T-helper 9 cell (primary cell): ENCODE measurements around the gene GLCE.
A peak's percentile ranks its signal among the peaks of the same experiment; 100 is the strongest.
"Not testable (repeated sequence)": the region's sequence is repeated elsewhere in the genome, so short reads cannot be mapped to it uniquely, and the experiment has no call there.

Source experiments
- DNase-seq: peaks from one replicate; pipeline ENCODE4 v3.0.0-alpha.2; 2020

The GLCE gene

DNA sequence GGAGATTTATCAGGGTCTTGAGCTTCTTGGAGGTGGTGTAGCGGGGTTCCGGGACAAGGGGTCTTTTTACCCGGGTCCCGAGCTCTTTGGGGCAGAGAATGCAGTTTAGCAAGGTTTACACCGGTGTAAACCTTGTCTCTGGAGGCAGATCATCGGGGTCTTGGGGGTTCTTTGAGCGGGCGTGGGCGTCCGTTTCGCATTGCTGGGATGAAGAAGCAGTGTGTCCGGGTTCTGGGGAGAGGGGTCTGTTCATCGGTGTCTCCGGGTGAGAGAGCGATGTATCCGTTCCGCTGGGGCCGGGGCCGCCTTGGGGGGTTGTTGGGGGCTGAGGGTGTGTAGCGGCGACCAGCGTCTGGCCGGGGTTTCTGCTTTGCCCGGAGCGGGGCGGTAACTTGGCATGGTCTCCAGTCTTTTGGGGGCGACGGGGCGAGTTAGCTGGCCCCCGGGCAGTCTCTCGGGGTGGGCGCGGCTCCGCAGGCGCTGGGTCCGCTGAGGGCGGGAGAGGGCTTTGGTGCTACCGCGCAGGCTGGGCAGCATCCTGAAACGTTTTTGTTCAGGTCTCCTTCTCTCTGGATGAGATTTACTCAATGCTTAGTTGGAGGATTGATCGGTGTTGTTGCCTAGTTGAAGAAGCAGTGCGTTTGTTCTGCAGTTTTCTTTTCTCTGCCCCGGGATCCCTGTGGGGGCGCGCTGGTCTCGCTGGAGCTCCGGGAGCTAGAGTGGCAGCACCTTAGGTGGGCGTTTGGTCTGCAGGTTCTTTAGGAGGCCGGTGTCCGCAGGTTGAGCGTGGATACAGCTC, 843 bp downstream of the GLCE start:
- peak; percentile 11 for DNase-seq

DNA sequence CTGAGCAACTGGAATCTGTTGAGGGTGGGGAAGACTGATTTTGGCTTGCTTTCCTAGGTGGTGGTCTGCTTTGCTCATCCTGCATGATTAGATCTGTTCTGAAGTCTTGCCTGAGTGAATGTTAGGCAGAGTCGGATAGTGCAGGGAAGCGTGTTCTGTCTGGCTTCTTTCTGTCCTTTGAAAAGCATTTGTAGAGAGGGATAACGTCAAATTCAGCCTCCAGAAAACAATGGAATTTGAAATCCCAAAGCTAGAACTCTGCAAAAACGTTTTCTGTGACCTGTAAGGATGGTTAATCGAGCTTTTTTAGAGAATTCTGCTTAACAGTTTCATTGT, 1.4 kb downstream of the GLCE start:
- DNase-seq, result no peak

DNA sequence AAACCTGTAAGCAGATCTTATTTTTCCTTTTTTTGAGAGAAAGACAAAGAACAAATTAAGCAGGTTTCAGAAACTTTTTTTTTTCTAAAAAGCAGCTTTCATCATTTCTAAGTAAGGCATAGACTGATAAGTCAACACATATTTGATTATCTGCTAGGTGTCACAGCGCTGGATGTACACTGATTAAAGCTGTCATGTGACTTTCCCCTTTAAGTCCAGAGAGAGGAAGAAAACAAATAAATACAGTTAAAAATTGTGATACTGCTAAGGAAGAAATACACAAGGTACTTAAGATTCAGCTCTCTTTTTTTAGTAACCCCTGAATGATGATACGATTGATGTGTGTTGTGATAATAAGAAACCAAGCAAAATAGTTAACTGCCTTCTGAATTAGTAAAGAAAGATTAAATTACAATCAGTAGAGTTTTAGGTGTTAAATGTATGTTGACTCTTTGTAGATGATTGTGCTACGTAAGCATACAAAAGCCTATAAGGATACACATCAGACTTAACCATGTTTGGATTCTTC, 2.8 kb downstream of the GLCE start:
- DNase-seq, result no peak

DNA sequence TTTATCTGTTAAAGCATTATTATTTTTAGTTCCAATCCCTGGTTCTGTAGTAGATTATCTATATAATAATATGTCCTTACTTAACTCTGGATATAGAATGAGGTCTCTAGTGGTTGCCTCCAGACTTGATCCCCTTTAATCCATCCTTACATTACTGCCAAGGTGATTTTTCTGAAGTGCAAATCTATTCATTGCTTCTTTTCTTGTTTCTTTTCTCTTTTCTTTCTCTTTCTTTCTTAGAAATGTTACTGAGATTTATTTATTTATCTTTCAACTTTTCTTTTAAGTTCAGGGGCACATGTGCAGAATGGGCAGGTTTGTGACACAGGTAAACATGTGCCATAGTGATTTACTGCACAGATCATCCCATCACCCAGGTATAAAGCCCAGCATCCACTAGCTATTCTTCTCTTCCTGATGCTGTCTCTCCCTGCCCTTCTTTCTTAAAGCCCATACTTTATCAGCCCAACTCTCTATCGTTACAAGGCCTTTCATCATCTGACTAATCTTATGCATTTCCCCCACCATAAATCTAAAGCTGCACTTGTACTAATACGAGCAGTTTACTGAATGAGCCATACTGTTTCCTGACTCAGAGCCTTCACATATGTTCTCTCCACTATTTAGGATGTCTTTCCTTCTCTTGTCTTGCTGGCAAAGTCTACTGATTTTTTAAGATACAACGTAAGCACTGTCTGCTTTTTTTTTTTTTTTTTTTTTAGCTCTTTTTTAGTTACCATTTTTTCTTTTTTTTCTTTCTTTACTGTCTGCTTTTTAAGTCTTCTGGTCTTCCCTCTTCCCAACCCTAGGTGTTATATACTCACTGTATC, 4.6 kb downstream of the GLCE start:
- no peak for DNase-seq

DNA sequence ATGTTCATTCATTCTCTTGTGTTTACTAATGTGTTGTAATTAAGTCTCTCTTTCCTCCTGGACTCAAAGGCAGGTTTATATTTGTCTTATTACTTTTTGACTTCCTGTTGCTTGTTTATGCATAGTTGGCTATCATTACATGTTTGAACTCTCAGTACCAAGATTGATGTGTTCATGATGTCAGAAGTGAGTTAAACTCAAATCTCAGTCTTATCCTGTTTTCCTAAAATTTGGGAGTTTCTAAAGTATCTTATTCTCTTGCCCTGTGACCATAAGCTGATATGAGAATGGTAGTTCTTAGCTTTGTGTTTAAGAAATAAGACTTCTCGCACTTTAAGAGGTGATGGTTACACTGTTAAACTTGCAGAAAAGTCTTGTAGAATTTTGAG, 5.2 kb downstream of the GLCE start:
- DNase-seq, result no peak

DNA sequence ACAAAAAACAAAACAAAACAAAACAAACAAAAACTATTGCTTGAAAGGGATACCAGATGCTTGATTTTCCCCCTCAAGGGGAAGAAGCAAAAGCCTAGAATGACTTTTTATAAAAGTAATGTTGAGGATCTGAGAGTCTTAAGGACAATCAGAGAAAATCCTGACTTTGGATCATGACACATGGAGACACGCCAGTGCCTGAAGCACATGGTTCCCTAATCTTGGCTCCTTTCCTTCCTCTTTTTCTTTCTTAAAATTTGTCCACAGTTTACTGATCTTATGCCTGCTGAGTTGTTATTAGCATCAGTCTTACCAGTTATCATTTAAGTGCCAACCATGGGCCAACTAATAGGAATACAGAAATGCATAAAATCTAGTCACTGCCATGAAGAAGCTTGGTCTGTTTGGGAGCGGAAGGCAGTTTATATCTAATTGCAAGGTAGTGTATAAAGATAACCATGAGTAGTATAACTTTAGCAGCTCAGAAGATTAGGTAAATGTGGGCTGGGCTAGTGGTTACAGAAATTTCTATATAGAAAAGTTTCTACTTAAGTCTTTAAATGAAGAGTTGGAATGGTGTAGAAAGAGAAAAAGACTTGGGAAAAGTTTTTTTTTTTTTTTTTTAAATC, 6.9 kb downstream of the GLCE start:
- no peak for DNase-seq

DNA sequence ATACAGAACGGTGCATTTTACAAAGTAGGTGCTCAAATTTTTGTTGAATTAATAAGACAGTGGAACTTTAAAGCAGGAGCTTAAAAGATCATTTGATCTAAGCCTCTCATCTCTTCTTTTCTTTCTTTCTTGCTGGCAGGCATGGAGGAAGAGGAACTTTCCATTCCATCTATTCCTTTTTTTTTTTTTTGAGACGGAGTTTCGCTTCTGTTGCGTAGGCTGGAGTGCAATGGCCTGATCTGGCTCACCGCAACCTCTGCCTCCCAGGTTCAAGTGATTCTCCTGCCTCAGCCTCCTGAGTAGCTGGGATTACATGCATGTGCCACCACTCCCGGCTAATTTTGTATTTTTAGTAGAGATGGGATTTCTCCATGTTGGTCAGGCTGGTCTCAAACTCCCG, 7.9 kb downstream of the GLCE start:
- not testable (repeated sequence) for DNase-seq

DNA sequence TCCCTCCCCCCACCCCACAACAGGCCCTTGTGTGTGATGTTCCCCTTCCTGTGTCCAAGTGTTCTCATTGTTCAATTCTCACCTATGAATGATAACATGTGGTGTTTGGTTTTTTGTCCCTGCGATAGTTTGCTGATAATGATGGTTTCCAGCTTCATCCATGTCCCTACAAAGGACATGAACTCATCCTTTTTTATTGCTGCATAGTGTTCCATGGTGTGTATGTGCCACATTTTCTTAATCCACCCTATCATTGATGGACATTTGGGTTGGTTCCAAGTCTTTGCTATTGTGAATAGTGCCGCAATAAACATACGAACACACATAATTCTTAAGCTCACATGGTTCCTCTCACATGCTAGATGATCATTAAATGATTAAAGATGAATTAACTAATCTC, 9.1 kb downstream of the GLCE start:
- DNase-seq, result not testable (repeated sequence)

DNA sequence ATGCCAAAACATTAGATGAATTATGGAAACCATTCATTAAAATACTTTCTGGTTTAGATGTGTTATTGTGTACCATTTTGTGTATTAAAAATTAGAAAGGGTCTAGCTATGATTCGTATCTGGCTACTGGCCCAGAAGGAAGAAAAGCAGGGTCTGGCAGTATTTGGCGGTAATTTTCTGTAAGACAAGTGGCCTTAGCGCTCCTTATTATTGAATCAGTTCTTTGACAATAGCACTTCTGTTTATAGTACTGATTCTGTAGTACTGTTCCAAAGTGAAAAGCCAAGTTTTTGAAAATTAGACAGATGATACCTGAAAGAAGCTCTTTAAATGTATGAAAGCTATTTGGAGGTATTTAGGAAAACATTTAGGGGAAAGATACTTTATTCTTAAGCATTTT, 10.2 kb downstream of the GLCE start:
- no peak for DNase-seq

DNA sequence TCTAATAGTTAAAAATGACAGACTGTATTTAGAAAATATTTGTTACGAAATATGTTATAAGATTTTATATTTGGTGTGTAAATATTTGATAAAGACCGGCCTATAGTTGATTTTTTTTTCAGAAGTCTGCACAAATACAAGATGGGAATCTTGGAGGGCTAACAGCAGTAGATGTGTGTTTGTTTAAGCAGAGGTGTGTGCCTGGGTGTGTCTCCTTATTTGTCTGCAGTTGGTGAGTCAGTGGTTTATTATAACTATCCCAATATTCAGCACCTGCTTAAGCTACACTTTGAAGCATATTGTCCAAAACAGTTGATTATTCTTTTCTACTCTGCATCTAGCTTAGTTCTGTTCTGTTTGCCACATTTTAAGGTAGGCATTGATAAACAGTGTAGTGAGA, 12.4 kb downstream of the GLCE start:
- DNase-seq, result no peak

DNA sequence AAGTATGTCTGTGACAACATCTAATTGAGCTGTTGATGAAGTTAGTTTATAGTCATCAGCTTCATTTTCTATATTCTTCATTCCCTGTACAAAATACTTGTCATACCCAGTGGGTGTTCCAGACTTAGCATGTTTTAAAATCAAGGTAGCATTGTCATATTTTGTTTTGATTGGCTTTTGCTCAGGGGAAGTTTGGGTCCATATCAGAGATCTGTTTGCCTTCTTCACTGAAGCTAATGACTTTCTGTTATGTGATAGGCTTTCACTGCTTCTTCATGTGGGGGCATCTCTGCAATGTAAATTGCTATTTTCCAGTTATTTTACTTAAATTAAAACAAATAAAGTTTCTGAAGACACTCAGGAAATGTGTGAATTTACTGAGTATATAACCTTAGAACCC, 15.1 kb downstream of the GLCE start:
- no peak for DNase-seq

DNA sequence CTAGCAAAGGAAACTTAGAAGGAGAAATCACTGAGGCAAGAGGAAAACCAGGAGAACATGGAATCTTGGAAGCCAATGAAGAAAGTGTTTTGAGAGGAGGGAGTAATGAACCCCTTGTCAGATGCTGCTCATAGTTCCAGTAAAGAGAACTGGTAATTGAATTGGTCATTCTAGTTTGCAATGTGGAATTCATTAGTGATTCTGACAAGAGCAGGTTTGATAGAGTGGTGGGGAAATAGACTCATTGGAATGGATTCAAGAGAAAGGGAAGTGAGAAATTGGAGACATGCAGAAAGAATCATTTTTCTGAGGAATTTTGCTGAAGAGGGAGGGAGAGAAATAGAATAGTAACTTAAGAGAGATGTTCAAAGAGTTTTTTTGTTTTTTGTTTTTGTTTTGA, 21.0 kb downstream of the GLCE start:
- no peak for DNase-seq

DNA sequence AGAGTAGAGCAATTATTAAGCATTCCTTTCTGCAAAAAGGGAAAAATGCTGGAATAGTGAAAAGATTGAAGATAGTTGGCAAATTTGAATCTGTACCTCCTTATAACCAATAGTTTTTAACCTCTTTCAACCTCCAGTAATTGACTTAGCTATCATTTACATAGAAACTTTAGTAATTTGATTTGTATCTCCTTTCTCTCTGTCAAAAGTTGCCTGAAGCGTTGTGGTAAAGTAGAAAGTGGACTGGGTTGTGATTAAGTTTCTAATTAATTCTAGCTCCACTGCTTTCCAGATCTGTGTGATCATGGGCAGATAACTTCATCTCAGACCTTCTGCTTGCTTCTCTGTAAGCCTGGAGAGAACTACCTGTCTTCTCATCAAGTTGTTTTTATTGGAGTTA, 24.8 kb downstream of the GLCE start:
- DNase-seq, result no peak

DNA sequence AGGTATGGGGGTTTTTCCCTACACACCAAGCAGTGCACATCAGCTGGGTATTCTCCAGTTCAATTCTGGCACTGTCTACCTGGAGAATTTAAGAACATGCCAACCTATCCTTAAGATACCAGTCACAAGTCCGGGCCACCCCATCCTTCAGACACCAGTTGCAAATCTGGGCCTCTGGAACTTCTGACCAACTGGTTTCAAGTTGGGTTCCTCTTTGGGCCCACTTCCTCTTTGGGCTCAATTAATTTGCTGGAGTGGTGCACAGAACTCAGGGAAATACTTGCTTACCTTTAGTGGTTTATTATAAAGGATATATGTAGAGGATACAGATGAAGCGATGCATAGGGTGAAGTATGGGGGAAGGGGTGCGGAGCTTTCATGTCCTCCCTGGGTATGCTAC, 25.3 kb downstream of the GLCE start:
- DNase-seq, result no peak

DNA sequence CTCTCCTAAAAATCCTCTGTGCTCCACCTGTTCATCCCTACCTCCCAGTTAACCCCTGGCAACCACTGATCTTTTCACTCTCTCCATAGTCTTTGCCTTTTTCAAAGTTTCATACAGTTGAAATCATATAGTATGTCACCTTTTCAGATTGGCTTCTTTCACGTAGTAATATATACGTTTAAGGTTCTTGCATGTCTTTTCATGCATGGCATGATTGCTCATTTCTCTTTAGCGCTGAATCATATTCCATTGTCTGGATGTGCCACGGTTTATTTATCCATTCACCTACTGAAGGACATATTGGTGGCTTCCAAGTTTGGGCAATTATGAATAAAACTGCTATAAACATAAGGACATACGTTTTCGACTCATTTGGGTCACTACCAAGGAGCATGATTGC, 28.7 kb downstream of the GLCE start:
- DNase-seq, result no peak

DNA sequence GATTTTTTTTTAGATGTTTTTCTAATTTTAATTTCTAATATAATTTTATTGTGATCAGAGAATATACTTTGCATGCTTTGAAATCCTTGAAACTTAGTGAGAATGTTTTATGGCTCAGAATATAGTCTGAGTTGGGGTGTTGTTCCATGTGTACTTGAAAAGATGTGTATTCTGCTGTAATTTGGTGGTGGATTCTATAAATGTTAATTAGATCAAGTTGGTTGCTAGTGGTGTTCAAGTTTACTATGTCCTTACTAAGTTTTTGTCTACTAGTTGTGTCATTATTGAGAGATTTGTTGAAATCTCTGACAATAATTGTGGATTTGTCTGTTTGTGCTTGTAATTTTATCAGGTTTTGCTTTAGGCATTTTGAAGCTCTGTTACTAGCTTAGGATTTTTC, 29.7 kb downstream of the GLCE start:
- no peak for DNase-seq

DNA sequence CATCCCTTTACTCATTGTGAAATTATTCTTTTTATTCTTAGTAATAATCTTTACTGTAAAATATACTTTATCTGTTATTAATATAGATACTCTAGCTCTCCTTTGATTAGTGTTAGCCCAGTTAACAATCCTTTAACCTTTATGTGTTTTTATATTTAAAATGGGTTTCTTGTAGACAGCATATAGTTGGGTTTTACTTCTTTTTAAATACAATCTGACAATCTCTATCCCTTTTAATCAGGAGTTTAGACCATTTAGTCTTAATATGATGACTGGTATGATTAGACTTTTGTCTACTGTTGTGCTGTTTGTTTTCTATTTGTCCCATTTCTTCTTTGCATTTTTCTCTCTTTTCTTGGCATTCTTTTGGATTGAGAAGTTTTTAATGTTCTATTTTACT, 30.1 kb downstream of the GLCE start:
- DNase-seq, result no peak

DNA sequence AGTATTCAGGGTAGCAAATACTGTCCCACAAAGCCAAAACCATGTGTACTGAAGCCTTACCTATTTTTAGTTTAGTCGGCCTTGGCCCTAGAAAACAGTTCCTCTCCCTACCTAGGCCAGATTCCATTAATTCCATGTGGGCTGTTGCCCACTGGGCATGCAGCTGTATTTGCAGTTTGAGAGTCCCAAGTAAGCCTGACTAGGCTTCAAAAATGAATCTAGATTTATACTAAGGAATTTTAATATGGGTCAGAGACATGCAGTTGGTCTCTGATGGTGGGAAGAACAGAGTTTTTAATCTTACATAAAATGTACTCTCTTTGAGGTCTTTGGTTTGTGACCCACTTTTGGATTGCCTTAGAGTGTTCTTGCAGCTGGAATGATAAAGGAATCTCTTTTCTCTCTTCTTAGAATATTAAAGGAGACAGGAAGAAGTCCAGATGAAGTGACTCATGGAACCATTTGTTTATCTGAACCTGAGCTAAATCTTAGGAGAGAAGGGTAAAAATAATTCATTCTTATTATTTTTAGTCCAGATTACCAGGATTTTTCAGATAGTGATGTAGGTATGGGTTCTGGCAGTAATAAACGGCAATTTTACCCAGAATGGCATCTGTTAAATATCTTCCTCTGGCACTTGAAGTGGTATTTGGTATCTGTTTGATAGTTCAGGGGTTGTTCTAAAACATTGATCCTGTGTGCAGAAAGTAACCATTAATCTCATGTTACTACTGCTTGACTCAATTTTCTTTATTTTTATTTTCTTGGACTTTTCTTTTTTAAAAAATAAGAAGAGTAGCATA, 33.8 kb downstream of the GLCE start:
- no peak for DNase-seq

DNA sequence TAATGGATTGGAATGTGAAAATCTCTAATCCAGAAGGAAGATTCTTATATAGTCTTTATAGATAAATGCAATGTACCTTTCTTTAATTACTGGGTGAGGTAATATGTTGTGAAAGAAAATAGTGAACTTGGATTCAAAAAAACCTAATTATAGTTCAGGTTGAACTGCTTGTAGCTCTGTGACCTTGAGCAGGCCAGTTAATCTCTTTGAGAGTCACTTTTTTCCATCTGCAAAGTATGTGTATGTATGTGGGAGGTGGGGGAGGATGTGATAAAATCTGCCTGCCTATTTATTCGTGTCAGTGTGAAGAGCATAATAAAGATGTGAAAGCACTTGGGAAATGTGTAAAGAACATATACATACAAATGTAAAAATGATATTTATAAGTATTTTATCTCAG, 34.4 kb downstream of the GLCE start:
- DNase-seq, result no peak

DNA sequence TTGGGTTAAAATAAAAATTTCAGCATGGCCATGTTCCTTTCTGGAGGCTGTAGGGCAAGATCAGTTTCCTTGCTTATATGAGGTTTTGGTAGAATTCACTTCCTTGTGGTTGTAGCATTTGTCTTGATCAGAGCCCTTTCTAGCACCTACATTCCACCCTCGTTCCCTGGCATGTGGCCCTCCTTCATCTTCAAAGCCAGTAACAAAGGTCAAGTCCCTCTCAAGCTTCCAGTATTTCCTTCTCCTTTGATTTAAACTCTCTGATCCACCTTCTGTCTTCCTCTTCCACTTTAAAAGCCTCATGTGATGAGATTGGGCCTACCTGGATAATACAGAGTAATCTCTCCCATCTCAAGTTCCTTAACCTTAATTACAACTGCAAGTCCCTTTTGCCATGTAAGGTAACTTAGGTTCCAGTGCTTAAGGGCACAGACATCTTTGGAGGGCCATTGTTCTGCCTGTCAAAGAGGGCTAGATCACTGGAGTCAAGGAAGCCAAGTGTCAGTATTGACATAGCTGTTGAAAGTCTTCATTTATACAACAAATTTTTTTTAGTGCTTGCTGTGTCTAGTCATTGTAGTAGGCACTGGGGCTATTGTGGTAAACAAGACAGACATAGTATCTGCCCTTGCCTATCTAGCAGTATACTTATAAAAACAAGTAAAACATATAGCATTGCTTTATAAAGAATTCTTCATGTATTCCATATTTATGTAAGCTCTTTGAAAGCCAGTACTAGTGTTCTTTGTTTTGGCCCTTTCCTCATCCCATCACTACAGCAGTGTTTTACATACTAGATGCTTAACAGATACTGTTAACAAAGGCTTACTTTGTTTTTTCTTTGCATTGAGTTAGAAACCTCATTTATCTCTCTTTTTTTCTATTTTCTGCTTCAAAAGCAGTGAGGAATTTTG, 40.7 kb downstream of the GLCE start:
- DNase-seq, result no peak

DNA sequence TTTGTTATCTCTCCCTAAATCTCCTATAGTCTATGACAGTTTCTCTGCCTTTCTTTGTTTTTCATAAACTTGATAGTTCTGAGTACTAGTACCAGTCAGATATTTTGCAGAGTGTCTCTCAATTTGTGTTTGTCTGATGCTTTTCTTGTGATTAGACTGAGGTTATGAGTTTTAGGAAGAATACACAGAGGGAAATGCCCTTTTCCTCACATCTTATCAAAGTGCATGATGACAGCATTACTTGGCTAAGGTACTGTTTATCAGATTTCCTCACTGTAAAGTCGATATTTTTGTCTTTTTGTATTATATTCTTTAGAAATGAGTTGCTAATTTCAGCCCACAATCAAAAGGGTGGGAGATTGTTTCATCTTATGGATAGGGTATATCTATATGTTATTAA, 45.6 kb downstream of the GLCE start:
- no peak for DNase-seq

DNA sequence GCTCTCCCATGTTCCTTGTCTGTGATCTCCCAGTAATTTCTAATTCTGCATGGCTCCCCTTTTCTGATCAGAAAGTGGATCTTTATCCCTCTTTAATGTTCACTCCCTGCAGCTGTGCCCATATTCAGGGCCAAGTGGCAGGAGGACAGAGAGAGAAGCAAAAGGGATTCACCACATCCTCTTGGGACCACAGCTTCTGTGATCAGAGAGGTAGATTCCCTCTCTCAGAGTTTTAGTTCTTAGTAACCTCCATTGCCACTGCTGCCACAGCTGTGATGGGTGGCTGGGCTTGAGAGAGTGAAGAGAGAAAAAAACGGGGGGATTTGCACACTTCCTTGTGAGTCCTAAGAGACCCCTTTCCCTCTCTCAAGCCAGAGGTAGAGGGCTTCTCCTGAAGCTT, 49.2 kb downstream of the GLCE start:
- DNase-seq, result no peak
